Measurements from ENCODE around the gene NPFFR1. TPM values are rescaled to one million over a fixed set of nuclear protein-coding genes. Genes with fewer than 3 reads are reported as not detected.

Gene NPFFR1
- total RNA-seq, 1 experiment from 2014 or later: not detected

DNA sequence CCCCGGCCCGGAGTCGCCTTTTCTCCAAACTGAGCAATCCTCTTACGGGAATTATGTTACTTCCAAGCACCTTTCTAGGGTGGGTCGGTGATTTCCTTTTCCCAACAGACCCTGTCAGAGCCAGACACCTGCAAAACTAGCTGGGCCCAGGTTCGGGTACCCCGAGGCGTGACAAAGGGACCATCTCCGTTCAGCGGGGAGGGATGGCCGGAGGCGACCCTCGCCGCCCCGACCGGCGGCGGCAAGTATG, 51.0 kb downstream of the NPFFR1 start:
- no peaks in the 10 kb centered on the region for H3K4me1 ChIP-seq (ENCODE audit: insufficient read depth, low read length)
- H4K5ac ChIP-seq (ENCODE audit: insufficient read length, low read depth, low read length): no peak overlapping the region
- Mint-ChIP-seq H3K4me1 (peaks cover 8 to 13% of the 10 kb centered on the region in 2 experiments), H3K27me3 (ENCODE audit: low read depth) (peaks cover 2% of the 10 kb centered on the region), H3K9me3 (peaks cover 4 to 7% of the 10 kb centered on the region in 2 experiments), H3K36me3 (ENCODE audit: insufficient read depth in 1 of 3, low read depth in 3 of 3) (peaks cover 5 to 29% (median 6%) of the 10 kb centered on the region in 3 experiments; a peak in 5 of 7 replicates), H3K4me3 (peak overlapping the region; percentile 86), H3K27ac (peak overlapping the region in 1 of 3 experiments; percentile 57; a peak in 1 of 7 replicates)
- no peak overlapping the region for H2BK20ac ChIP-seq (ENCODE audit: low read depth, low read length, poor library complexity, severe bottlenecking)
- no peak overlapping the region for H4K8ac ChIP-seq (replicated peaks; ENCODE audit: insufficient read length, low read depth, low read length)
- no peak overlapping the region for H2BK5ac ChIP-seq (ENCODE audit: insufficient read length, low read length)
- no peaks in the 10 kb centered on the region for H3K79me1 ChIP-seq (ENCODE audit: insufficient read depth, low read depth, low read length, poor library complexity, severe bottlenecking)
- TF ChIP-seq, protein P1, sequence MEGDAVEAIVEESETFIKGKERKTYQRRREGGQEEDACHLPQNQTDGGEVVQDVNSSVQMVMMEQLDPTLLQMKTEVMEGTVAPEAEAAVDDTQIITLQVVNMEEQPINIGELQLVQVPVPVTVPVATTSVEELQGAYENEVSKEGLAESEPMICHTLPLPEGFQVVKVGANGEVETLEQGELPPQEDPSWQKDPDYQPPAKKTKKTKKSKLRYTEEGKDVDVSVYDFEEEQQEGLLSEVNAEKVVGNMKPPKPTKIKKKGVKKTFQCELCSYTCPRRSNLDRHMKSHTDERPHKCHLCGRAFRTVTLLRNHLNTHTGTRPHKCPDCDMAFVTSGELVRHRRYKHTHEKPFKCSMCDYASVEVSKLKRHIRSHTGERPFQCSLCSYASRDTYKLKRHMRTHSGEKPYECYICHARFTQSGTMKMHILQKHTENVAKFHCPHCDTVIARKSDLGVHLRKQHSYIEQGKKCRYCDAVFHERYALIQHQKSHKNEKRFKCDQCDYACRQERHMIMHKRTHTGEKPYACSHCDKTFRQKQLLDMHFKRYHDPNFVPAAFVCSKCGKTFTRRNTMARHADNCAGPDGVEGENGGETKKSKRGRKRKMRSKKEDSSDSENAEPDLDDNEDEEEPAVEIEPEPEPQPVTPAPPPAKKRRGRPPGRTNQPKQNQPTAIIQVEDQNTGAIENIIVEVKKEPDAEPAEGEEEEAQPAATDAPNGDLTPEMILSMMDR (conservative IDR thresholded peaks at IDR 0.05): no peak
- H3K79me2 ChIP-seq (ENCODE audit: insufficient read depth, low read length): peaks cover 5% of the 10 kb centered on the region; the same call in 1 of the 2 replicates
- H3K23me2 ChIP-seq (ENCODE audit: insufficient read length, low read depth, low read length, poor library complexity, severe bottlenecking): peaks cover 14% of the 10 kb centered on the region
- H3K23ac ChIP-seq (ENCODE audit: insufficient read length, low read depth, low read length): no peak overlapping the region
- no peak overlapping the region for H2BK120ac ChIP-seq (ENCODE audit: low read depth, low read length, poor library complexity, severe bottlenecking)
- H3K18ac ChIP-seq (ENCODE audit: insufficient read length, low read depth, low read length): no peak overlapping the region
- WGBS (ENCODE audit: extremely low coverage, insufficient read length, low lambda C conversion rate): no CpG with 5 or more reads among the region's 18 CpGs
- no peak overlapping the region for H3K56ac ChIP-seq (ENCODE audit: insufficient read length, low read depth, low read length)
- H4K91ac ChIP-seq (ENCODE audit: insufficient read length, low read depth, low read length): no peak overlapping the region
- no peak for DNase-seq
- H3K27ac ChIP-seq (ENCODE audit: insufficient read length, low read depth, low read length): no peak overlapping the region
- H2AK5ac ChIP-seq (ENCODE audit: insufficient read length, low read length): no peak overlapping the region
- H3K14ac ChIP-seq (ENCODE audit: insufficient read depth, low read length): peak overlapping the region; percentile 14
- H2BK12ac ChIP-seq (ENCODE audit: insufficient read length, low read depth, low read length): no peak overlapping the region
- no peaks in the 10 kb centered on the region for H3K9me3 ChIP-seq (ENCODE audit: control insufficient read depth, low read depth, low read length)
- H3K4ac ChIP-seq (ENCODE audit: low read depth, low read length): no peak overlapping the region
- peak overlapping the region; percentile 92 for H3K4me2 ChIP-seq (ENCODE audit: insufficient read depth, insufficient read length, low read length)
- H3K27me3 ChIP-seq (ENCODE audit: insufficient read depth, low read length): no peaks in the 10 kb centered on the region
- H3K9ac ChIP-seq (ENCODE audit: extremely low read depth, insufficient read length, low read length): peak overlapping the region; percentile 52
- no peaks in the 10 kb centered on the region for H4K20me1 ChIP-seq (ENCODE audit: control insufficient read depth, insufficient read depth, insufficient read length)
- no peak overlapping the region for H3T11ph ChIP-seq (ENCODE audit: low read length)
- H2BK15ac ChIP-seq (ENCODE audit: low read depth, low read length): no peak overlapping the region
- no peak overlapping the region for H2AFZ ChIP-seq (ENCODE audit: low read length)
